ENCODE measurements around the gene MCFD2.

The MCFD2 gene

GRCh38 chr2:46925474-46926351 lies 10.1 kb upstream of the MCFD2 start:
- Histone ChIP-seq H3K9me2 (replicated peaks; ENCODE audit: insufficient read depth, low read length) (no peaks in the 10 kb centered on the region), H3K4me2 (ENCODE audit: low read depth, low read length) (no peak overlapping the region), H3F3A (ENCODE audit: insufficient read depth, low read length) (no peaks in the 10 kb centered on the region), H3K9ac (ENCODE audit: low read length) (no peak overlapping the region), H2AFZ (ENCODE audit: low read length) (no peak overlapping the region), H3K4me1 (ENCODE audit: low read length) (no peaks in the 10 kb centered on the region), H3K4me3 (ENCODE audit: low read length) (no peak overlapping the region), H3K27me3 (replicated peaks; ENCODE audit: insufficient read depth, low read length) (no peaks in the 10 kb centered on the region), H3K79me2 (ENCODE audit: low read length) (peaks cover 48% of the 10 kb centered on the region), H3K36me3 (replicated peaks; ENCODE audit: insufficient read depth, low read length) (no peaks in the 10 kb centered on the region), H3K9me3 (replicated peaks; ENCODE audit: insufficient read depth, low read length) (no peaks in the 10 kb centered on the region), H4K20me1 (ENCODE audit: insufficient read depth, low read length) (no peaks in the 10 kb centered on the region), H3K27ac (ENCODE audit: low read length) (no peak overlapping the region)
- TF ChIP-seq EZH2 (optimal IDR thresholded peaks at IDR 0.05; ENCODE audit: low read depth, low read length) = no peak
- no peak for TF ChIP-seq CTCF (IDR thresholded peaks at IDR 0.05; ENCODE audit: low read length)
- no peak for TF ChIP-seq EZH2phosphoT487 (IDR thresholded peaks at IDR 0.05; ENCODE audit: low read length)
- no peak for DNase-seq

- no peak overlapping the region for H3K9ac ChIP-seq (ENCODE audit: low read length)
- H3K27ac ChIP-seq (ENCODE audit: low read length) = no peak overlapping the region
- no peaks in the 10 kb centered on the region for H3K9me2 ChIP-seq (replicated peaks; ENCODE audit: insufficient read depth, low read length)
- H3K9me3 ChIP-seq (replicated peaks; ENCODE audit: insufficient read depth, low read length) = no peaks in the 10 kb centered on the region
- H3K4me3 ChIP-seq (ENCODE audit: low read length) = no peak overlapping the region
- H3K4me1 ChIP-seq (ENCODE audit: low read length) = no peaks in the 10 kb centered on the region
- no peaks in the 10 kb centered on the region for H4K20me1 ChIP-seq (ENCODE audit: insufficient read depth, low read length)
- TF ChIP-seq EZH2phosphoT487 (IDR thresholded peaks at IDR 0.05; ENCODE audit: low read length) (no peak), CTCF (IDR thresholded peaks at IDR 0.05; ENCODE audit: low read length) (no peak), EZH2 (optimal IDR thresholded peaks at IDR 0.05; ENCODE audit: low read depth, low read length) (no peak)
- DNase-seq = no peak
- H3K4me2 ChIP-seq (ENCODE audit: low read depth, low read length) = no peak overlapping the region
- peaks cover 41% of the 10 kb centered on the region for H3K79me2 ChIP-seq (ENCODE audit: low read length)
- H3K27me3 ChIP-seq (replicated peaks; ENCODE audit: insufficient read depth, low read length) = no peaks in the 10 kb centered on the region
- no peaks in the 10 kb centered on the region for H3K36me3 ChIP-seq (replicated peaks; ENCODE audit: insufficient read depth, low read length)
- H3F3A ChIP-seq (ENCODE audit: insufficient read depth, low read length) = no peaks in the 10 kb centered on the region
- H2AFZ ChIP-seq (ENCODE audit: low read length) = no peak overlapping the region
Observed at GRCh38 chr2:46924608-46925007, 9.0 kb upstream of the MCFD2 start.

- Histone ChIP-seq H4K20me1 (ENCODE audit: insufficient read depth, low read length) (no peaks in the 10 kb centered on the region), H2AFZ (ENCODE audit: low read length) (no peak overlapping the region), H3F3A (ENCODE audit: insufficient read depth, low read length) (no peaks in the 10 kb centered on the region), H3K9me2 (replicated peaks; ENCODE audit: insufficient read depth, low read length) (no peaks in the 10 kb centered on the region), H3K9ac (ENCODE audit: low read length) (no peak overlapping the region), H3K9me3 (replicated peaks; ENCODE audit: insufficient read depth, low read length) (no peaks in the 10 kb centered on the region), H3K79me2 (ENCODE audit: low read length) (peaks cover 36% of the 10 kb centered on the region), H3K4me3 (ENCODE audit: low read length) (no peak overlapping the region), H3K27ac (ENCODE audit: low read length) (no peak overlapping the region), H3K27me3 (replicated peaks; ENCODE audit: insufficient read depth, low read length) (no peaks in the 10 kb centered on the region), H3K4me2 (ENCODE audit: low read depth, low read length) (no peak overlapping the region), H3K36me3 (replicated peaks; ENCODE audit: insufficient read depth, low read length) (no peaks in the 10 kb centered on the region), H3K4me1 (ENCODE audit: low read length) (no peaks in the 10 kb centered on the region)
- TF ChIP-seq EZH2 (optimal IDR thresholded peaks at IDR 0.05; ENCODE audit: low read depth, low read length) (no peak), CTCF (IDR thresholded peaks at IDR 0.05; ENCODE audit: low read length) (no peak)
- no peak for DNase-seq
Observed at GRCh38 chr2:46924038-46924437, 8.4 kb upstream of the MCFD2 start.

Data from MM.1S (cell line).